KG1 (cell line): Measurements from ENCODE around the gene SUGCT.
"Not testable (repeated sequence)": the region's sequence is repeated elsewhere in the genome, so short reads cannot be mapped to it uniquely, and the experiment has no call there.

ENCODE experiments used
- DNase-seq: peaks from one replicate; lab custom pipeline; 2025; lab: John Stamatoyannopoulos, UW

SUGCT gene

DNA sequence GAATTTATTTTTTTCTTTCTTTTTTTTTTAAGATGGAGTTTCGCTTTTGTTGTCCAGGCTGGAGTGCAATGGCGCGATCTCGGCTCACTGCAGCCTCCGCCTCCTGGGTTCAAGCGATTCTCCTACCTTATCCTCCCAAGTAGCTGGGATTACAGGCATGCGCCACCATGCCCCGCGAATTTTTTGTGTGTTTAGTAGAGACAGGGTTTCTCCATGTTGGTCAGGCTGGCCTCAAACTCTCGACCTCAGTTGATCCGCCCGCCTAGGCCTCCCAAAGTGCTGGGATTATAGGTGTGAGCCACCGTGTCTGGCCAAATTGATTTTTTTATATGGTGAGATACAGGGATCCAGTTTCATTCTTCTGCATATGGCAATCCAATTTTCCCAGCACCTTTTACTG is 5.1 kb downstream of the SUGCT start:
- not testable (repeated sequence) for DNase-seq

DNA sequence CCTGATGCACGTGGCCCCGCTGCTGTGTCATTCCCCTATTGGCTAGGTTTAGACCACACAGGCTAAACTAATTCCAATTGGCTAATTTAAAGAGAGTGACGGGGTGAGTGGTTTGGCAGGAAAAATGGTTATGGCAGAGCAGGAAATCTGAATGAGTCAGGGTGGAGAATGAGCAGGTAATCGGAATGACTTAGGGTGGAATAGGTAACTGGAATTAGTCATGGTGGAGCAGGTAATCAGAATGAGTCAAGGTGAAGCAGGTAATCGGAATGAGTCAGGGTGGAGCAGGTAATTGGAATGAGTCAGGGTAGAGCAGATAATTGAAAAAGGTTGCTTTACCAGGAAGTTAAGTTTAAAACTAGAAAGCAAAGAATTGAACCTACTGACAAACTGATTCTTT is 7.1 kb downstream of the SUGCT start:
- not testable (repeated sequence) for DNase-seq

DNA sequence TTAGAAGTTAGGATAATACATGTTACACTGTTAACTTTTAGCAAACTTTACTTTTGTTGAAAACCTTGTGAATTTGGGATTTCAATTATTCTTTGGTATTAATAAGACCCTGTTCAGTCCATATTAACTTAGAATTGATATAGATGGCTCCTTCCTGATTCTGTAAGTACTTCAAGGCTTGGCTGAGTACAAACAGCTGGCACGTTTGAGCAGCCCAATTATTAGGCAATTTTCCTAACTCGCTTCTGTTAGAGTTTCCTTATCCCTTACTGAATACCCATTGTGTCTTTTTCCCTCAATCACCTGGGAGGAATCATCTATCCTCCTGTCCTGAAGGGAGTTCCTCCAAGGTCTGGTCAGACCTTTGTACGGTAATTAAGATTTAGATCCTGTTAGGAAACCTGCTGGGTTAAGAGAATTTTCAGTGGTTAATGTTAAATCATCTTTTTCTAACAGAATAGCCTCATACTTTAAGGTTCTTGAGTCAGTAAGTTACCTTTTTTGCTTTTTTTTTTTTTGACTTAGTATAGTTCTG is 10.9 kb downstream of the SUGCT start:
- not testable (repeated sequence) for DNase-seq

DNA sequence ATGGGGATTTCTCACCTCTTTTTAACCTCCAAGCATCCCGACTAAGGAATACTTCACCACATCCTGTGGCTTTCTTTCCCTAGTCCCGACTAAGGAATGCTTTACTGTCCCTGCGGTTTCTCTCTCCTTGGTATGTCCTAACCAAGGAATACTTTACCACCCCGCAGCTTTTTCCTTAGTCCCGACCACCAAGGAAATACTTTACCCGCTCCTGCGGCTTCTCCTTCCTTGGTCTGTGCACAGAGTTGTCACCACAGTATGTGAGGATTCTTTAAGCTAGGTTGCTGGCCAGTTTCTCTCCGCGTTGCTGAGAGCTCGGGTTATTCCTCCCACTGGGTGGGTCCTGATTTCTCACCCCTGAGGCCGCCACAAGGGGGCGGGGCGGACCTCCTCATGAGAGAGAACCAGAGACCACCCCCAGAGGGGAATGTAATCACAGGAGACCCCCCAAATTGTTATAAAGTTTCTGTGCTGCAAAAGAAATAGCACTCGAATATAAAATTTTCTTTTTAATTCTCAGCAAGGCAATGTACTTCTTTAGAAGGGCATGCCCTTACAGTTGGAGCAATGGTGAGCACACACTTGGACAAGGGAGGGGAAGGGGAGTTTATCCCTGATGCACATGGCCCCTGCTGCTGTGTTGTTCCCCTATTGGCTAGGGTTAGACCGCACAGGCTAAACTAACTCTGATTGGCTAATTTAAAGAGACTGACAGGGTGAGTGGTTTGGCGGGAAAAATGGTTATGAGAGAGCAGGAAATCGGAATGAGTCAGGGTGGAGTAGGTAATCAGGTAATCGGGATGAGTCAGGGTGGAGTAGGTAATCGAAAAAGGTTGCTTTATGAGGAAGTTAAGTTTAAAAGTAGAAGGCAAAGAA is 12.8 kb downstream of the SUGCT start:
- DNase-seq: no peak

GRCh38 chr7:40148247-40148580 is 13.4 kb downstream of the SUGCT start:
- not testable (repeated sequence) for DNase-seq

DNA sequence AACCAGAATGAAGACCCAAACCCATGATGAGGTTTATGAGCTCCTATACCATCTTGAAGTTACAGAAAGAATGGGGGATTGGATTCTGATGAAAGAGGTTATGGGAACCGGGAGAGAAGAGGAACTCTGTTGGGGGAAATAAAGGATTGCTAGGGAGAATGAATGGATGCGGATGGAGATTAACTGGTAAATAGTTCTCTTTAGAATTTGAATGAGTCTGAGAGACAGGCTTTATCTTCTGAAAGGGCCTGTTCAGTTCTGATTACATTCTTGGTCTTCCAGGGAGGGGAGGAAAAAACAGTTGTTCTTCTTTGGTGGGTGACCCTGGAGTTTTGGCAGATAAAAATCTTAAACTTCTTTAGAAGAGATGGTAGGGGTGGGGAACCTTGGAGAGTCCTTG is 13.9 kb downstream of the SUGCT start:
- DNase-seq: no peak

GRCh38 chr7:40151504-40151903 is 16.7 kb downstream of the SUGCT start:
- DNase-seq: no peak

GRCh38 chr7:40156988-40157387 is 22.2 kb downstream of the SUGCT start:
- DNase-seq: no peak

DNA sequence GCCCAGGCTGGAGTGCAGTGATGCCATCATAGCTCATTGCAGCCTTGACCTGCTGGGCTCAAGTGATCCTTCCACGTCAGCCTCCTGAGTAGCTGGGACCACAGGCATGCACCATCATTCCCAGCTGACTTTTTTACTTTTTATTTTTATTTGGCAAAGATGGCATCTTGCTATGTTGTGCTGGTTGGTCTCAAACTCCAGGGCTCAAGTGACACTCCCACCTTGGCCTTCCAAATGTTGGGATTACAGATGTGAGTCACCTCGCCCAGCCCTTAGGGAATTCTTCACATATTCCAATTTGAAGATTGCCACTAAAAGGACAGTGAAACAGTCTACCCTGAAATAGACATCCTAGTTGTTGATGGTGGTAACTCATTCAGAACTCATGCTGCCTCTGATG is 27.7 kb downstream of the SUGCT start:
- no peak for DNase-seq

DNA sequence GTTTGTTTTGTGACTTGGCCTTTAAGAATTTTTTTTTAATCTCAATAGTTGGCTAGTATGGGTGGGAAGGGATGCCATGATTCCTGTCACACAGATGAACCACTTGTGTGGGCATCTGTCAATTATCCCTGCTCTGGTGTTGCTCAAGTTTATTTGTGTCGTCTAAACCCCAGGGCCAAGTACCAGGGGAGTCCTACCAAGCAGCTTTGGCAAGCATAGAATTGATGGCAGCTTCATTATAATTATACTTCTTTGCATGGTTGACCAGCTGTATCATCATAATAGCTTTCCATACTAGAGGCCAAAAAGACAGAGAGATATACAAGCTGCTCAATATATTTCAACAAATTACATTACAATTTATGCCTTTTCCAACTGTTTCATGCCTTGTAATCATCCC is 30.4 kb downstream of the SUGCT start:
- DNase-seq: no peak

GRCh38 chr7:40167291-40167690 is 32.5 kb downstream of the SUGCT start:
- no peak for DNase-seq

GRCh38 chr7:40168266-40168665 is 33.5 kb downstream of the SUGCT start:
- not testable (repeated sequence) for DNase-seq

- DNase-seq: not testable (repeated sequence)
Measured at GRCh38 chr7:40173121-40173520, 38.3 kb downstream of the SUGCT start.

DNA sequence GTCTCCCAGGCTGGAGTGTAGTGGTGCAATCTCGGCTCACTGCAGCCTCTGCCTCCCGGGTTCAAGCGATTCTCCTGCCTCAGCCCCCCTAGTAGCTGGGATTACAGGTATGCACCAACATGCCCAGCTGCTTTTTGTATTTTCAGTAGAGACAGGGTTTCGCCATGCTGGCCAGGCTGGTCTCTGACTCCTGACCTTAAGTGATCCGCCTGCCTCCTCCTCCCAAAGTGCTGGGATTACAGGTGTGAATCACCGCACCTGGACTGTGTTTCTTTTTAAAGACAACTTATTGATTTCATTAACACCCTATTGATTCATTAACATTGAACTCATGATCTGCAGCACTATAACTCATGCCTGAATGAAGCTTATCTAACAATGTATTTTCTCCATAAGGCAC is 40.5 kb downstream of the SUGCT start:
- DNase-seq: not testable (repeated sequence)

DNA sequence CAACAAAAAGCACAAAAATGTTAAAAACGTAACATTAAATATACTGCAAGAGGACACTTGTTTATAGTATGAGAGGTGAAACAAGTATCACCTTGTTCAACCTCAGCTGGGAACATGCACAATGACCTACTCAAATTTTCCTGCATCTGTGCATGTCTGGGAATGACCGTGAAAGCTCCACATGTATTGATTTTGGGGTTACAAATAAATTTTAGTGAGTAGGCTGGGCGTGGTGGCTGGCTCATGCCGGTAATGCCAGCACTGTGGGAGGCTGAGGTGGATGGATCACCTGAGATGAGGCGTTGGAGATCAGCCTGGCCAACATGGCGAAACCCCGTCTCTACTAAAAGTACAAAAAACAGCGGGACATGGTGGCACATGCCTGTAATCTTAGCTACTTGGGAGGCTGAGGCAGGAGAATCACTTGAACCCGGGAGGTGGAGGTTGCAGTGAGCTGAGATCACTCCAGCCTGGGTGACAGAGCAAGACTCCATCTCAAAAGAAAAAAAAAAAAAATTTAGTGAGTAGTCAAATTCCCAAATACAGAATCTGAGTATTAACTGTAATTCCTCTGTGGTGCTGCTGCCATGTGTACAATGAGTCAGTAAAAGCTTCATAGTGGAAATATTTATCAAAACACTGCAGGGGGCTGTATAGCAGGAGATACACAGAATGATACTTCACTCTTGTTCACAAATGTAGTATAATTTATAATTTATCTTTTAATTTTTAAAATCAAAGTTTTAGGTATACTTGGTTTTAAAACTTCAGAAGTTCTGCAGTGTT is 41.1 kb downstream of the SUGCT start:
- no peak for DNase-seq

GRCh38 chr7:40177071-40177470 is 42.3 kb downstream of the SUGCT start:
- DNase-seq: no peak

- no peak for DNase-seq
Measured at GRCh38 chr7:40182452-40182851, 47.6 kb downstream of the SUGCT start.

DNA sequence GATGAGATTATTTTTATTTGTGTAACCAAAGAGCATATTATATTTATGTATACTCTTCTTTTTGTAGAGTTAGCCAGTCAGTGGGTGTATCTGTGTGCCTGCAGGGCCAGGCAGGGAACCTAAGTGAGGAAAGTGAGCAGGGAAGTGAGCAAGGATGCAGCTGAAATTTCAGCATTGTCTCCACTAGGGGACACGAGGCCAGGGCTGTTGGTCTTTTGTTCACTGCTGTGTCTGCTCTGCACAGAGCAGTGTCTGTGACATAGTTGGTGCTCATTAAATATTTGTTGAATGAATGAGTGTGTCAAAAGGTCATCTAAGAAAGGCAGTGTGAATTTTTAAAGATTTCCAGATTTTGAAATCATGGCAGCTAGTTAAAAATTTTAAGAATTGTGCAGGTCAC is 51.8 kb downstream of the SUGCT start:
- DNase-seq: no peak

GRCh38 chr7:40192036-40192435 is 57.2 kb downstream of the SUGCT start:
- DNase-seq: no peak

DNA sequence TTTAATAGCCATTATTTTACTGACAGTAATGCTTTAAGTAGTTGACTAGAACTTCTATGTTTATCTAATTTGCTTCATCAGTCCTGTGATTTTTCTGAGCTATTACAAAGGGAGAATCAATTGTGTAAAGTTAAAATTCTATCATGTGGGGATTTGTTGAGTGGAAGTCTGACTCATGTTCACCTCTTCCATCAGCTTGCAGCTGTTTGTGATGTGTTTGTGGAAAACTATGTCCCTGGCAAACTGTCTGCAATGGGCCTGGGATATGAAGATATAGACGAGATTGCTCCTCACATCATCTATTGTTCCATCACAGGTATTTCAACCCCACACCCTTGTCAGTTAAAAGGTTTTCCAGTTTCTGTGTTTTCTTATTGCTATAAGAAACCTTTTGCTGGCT is 59.9 kb downstream of the SUGCT start:
- DNase-seq: no peak

DNA sequence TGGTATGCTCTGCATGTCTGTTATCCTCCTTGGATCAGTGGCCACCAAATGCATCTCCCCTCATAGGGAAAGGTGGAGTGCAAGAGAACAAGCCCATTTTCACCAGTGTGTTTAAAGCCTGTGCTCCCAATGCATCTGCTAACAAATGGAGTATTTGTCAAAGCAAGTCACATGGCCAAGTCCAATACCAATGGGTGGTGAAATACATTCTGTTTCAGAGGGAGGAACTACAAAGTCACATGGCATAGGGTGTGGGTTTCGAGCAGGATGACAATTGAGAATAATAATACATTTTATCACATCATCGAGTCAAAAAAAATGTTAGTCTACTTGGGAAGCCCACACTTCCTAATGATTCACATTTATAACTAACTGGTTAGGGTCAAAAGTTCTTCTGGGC is 62.7 kb downstream of the SUGCT start:
- no peak for DNase-seq

GRCh38 chr7:40199076-40199802 is 64.4 kb downstream of the SUGCT start:
- no peak for DNase-seq
